HTR-8/SVneo (cell line): Measurements from ENCODE around the gene GRAMD1B.

Source experiments
- DNase-seq: peaks from one replicate; pipeline ENCODE4 v3.0.0; 2011; ENCODE audit warnings: low spot score, mixed read lengths; ENCODE audit not compliant: insufficient read length
- FAIRE-seq: peaks from 2 replicates; lab custom pipeline; 2011; peaks lifted over from hg19 to GRCh38; lab: Jason Lieb, UNC

Gene GRAMD1B

GRCh38 chr11:123525511-123525918 lies 95.4 kb downstream of the GRAMD1B start:
- FAIRE-seq (no peak), DNase-seq (no peak)

GRCh38 chr11:123526027-123526805 lies 96.1 kb downstream of the GRAMD1B start:
- FAIRE-seq (no peak), DNase-seq (no peak)

- no peak for FAIRE-seq
- DNase-seq: no peak
Measured at GRCh38 chr11:123526918-123527317, 96.8 kb downstream of the GRAMD1B start.

GRCh38 chr11:123527526-123527925 lies 97.5 kb downstream of the GRAMD1B start:
- FAIRE-seq (no peak), DNase-seq (no peak)

- FAIRE-seq (no peak), DNase-seq (no peak)
Measured at GRCh38 chr11:123527947-123528346, 97.9 kb downstream of the GRAMD1B start.

GRCh38 chr11:123531325-123531724 lies 101.3 kb downstream of the GRAMD1B start:
- DNase-seq: no peak
- no peak for FAIRE-seq

GRCh38 chr11:123532131-123532530 lies 102.1 kb downstream of the GRAMD1B start:
- no peak for FAIRE-seq
- DNase-seq: no peak

- DNase-seq: no peak
- no peak for FAIRE-seq
Measured at GRCh38 chr11:123535401-123535800, 105.3 kb downstream of the GRAMD1B start.

- FAIRE-seq: no peak
- DNase-seq: no peak
Measured at GRCh38 chr11:123536690-123537437, 106.8 kb downstream of the GRAMD1B start.

GRCh38 chr11:123537726-123538125 lies 107.7 kb downstream of the GRAMD1B start:
- FAIRE-seq (no peak), DNase-seq (no peak)

- FAIRE-seq (no peak), DNase-seq (no peak)
Measured at GRCh38 chr11:123543797-123544196, 113.7 kb downstream of the GRAMD1B start.

GRCh38 chr11:123544631-123545375 lies 114.7 kb downstream of the GRAMD1B start:
- FAIRE-seq (no peak), DNase-seq (no peak)

GRCh38 chr11:123545726-123546270 lies 115.7 kb downstream of the GRAMD1B start:
- DNase-seq (no peak), FAIRE-seq (no peak)

- no peak for FAIRE-seq
- DNase-seq: no peak
Measured at GRCh38 chr11:123546515-123546914, 116.4 kb downstream of the GRAMD1B start.

- DNase-seq (no peak), FAIRE-seq (no peak)
Measured at GRCh38 chr11:123547180-123547579, 117.1 kb downstream of the GRAMD1B start.

- DNase-seq (no peak), FAIRE-seq (no peak)
Measured at GRCh38 chr11:123548774-123549173, 118.7 kb downstream of the GRAMD1B start.

- FAIRE-seq (no peak), DNase-seq (no peak)
Measured at GRCh38 chr11:123549926-123550917, 120.2 kb downstream of the GRAMD1B start.

GRCh38 chr11:123551079-123551478 lies 121.0 kb downstream of the GRAMD1B start:
- no peak for DNase-seq
- no peak for FAIRE-seq

GRCh38 chr11:123556633-123557032 lies 126.6 kb downstream of the GRAMD1B start:
- no peak for FAIRE-seq
- DNase-seq: no peak
